ENCODE measurements around the gene MIX23.

GRCh38 chr3:122430371-122430770, 47.3 kb upstream of the MIX23 start:
- TF ChIP-seq, protein P1, sequence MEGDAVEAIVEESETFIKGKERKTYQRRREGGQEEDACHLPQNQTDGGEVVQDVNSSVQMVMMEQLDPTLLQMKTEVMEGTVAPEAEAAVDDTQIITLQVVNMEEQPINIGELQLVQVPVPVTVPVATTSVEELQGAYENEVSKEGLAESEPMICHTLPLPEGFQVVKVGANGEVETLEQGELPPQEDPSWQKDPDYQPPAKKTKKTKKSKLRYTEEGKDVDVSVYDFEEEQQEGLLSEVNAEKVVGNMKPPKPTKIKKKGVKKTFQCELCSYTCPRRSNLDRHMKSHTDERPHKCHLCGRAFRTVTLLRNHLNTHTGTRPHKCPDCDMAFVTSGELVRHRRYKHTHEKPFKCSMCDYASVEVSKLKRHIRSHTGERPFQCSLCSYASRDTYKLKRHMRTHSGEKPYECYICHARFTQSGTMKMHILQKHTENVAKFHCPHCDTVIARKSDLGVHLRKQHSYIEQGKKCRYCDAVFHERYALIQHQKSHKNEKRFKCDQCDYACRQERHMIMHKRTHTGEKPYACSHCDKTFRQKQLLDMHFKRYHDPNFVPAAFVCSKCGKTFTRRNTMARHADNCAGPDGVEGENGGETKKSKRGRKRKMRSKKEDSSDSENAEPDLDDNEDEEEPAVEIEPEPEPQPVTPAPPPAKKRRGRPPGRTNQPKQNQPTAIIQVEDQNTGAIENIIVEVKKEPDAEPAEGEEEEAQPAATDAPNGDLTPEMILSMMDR (IDR thresholded peaks at IDR 0.05; ENCODE audit: low read length), result no peak
- TF ChIP-seq EZH2phosphoT487 (IDR thresholded peaks at IDR 0.05; ENCODE audit: low read length), result no peak

Data from MM.1S (cell line).